ENCODE data around the gene ASB18. TPM values are rescaled to one million over a fixed set of nuclear protein-coding genes. Genes with fewer than 3 reads are reported as not detected.

ASB18 gene
- total and polyA plus RNA-seq, 10 donors: not detected

DNA sequence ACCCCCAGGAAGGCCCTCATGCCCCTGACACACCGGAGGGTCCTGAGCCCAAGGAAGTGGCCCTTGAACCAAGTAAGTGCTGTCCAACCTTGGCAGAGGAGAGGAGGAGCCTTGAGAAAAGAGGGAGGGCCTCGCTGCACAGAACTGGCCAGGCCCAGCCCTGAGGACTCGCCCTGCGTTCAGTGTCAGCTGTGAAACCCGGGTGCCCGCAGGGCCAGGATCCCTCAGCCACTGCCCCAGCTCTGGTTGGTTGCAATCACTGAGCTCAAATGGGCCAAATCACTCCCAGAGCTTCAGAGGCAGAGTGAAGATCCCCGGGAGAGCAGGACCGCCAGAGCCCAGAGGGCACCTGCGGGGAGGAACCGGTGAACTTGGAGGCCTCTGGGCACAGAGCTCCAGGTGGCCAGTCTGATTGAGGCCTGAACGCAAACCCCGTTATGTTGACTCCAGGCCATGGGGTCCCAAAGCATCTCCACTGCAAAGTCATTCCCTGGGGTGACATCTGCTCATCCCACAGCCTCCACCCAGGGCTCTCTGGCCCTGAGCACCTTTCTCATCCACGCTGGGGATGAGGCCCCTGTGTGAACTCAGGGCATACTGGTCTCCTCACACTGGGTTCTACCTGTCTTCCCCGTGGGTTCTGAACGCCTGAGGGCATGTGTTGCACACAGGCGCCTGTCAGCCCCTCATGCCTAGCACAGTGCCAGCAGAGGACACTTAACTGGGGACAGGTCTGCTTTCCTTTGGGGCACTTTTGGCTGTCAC lies 107.9 kb downstream of the ASB18 start:
- 69 to 88% (median 87%) methylated on average over 5 to 16 of the region's 16 CpGs for WGBS, 5 donors
- DNase-seq: peak; percentile 59
- intact Hi-C loops (cut with DNase I; ENCODE audit: low total_unique reads): no loop called here
- no peak overlapping the region for H3K27ac ChIP-seq
- H3K9me3 ChIP-seq: peaks cover 0 to 28% (median 25%) of the 10 kb centered on the region in 8 donors
- H3K4me3 ChIP-seq: no peak overlapping the region
- H3K36me3 ChIP-seq: no peaks in the 10 kb centered on the region
- peaks cover 0 to 14% (median 6%) of the 10 kb centered on the region in 6 donors for H3K4me1 ChIP-seq
- TF ChIP-seq, protein P1, sequence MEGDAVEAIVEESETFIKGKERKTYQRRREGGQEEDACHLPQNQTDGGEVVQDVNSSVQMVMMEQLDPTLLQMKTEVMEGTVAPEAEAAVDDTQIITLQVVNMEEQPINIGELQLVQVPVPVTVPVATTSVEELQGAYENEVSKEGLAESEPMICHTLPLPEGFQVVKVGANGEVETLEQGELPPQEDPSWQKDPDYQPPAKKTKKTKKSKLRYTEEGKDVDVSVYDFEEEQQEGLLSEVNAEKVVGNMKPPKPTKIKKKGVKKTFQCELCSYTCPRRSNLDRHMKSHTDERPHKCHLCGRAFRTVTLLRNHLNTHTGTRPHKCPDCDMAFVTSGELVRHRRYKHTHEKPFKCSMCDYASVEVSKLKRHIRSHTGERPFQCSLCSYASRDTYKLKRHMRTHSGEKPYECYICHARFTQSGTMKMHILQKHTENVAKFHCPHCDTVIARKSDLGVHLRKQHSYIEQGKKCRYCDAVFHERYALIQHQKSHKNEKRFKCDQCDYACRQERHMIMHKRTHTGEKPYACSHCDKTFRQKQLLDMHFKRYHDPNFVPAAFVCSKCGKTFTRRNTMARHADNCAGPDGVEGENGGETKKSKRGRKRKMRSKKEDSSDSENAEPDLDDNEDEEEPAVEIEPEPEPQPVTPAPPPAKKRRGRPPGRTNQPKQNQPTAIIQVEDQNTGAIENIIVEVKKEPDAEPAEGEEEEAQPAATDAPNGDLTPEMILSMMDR (IDR thresholded peaks at IDR 0.05 in 8 of 11, conservative IDR thresholded peaks at IDR 0.05 in 3 of 11): no peak
- TF ChIP-seq POLR2AphosphoS5 (IDR thresholded peaks at IDR 0.05): no peak
- TF ChIP-seq POLR2A (IDR thresholded peaks at IDR 0.05): no peak
- H3K27me3 ChIP-seq (replicated peaks in 1 of 7): peaks cover 0 to 61% (median 31%) of the 10 kb centered on the region in 7 donors

DNA sequence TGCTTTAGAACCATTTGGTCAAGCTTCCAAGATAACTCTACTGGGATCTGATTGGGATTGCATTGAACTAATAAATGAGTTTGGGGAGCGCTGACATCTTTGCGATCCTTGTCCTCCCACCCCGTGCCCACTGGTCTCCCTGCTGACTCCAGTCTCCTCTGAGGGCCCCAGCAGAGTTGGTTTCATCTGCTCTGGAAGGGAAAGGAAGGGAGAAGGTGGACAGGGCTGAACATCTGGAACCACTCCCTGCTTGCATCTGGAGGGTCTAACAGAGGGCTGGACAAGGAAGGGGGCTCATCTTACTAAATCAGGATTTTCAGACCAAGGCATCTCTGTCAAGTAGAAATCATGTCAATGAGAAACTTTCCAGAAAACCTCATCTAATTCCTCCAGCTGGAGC lies 108.8 kb downstream of the ASB18 start:
- H3K9me3 ChIP-seq: peaks cover 0 to 35% (median 33%) of the 10 kb centered on the region in 8 donors
- 83 to 87% (median 84%) methylated on average over 3 of the region's 3 CpGs for WGBS, 5 donors
- peak; percentile 21 for DNase-seq
- TF ChIP-seq POLR2AphosphoS5 (IDR thresholded peaks at IDR 0.05) (no peak), POLR2A (IDR thresholded peaks at IDR 0.05) (no peak)
- TF ChIP-seq, protein P1 (IDR thresholded peaks at IDR 0.05 in 8 of 11, conservative IDR thresholded peaks at IDR 0.05 in 3 of 11): no peak
- no peaks in the 10 kb centered on the region for H3K36me3 ChIP-seq
- peaks cover 0 to 52% (median 22%) of the 10 kb centered on the region in 7 donors for H3K27me3 ChIP-seq (replicated peaks in 1 of 7)
- intact Hi-C loops (cut with DNase I; ENCODE audit: low total_unique reads): no loop called here
- no peak overlapping the region for H3K27ac ChIP-seq
- H3K4me1 ChIP-seq: peaks cover 0 to 14% (median 6%) of the 10 kb centered on the region in 6 donors
- H3K4me3 ChIP-seq: no peak overlapping the region

DNA sequence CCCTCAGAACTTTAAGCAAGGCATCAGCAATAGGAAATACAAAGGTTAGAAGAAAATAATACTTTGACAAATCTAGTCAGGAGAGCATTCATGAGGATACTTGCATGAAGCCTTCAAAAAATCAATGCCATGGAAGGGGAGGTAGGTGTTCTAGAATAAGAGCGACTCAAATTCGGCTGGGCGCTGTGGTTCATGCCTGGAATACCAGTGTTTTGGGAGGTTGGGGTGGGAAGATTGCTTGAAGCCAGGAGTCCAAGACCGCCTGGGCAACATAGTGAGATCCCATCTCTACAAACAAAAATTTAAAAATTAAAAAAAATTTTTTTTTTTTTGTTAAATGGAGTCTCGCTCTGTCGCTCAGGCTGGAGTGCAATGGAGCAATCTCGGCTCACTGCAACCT lies 117.8 kb downstream of the ASB18 start:
- Histone ChIP-seq H3K36me3 (no peaks in the 10 kb centered on the region), H3K27ac (no peak overlapping the region), H3K4me1 (no peaks in the 10 kb centered on the region), H3K9me3 (peaks cover 0 to 14% (median 12%) of the 10 kb centered on the region in 8 donors), H3K27me3 (replicated peaks in 1 of 7) (peaks cover 0 to 45% (median 4%) of the 10 kb centered on the region in 7 donors), H3K4me3 (no peak overlapping the region)
- 90 to 97% (median 95%) methylated on average over 7 of the region's 7 CpGs for WGBS, 5 donors
- no peak for DNase-seq
- intact Hi-C loops (cut with DNase I; ENCODE audit: low total_unique reads): no loop called here
- TF ChIP-seq POLR2A (IDR thresholded peaks at IDR 0.05): no peak
- TF ChIP-seq POLR2AphosphoS5 (IDR thresholded peaks at IDR 0.05): no peak
- TF ChIP-seq, protein P1 (IDR thresholded peaks at IDR 0.05 in 8 of 11, conservative IDR thresholded peaks at IDR 0.05 in 3 of 11): no peak

DNA sequence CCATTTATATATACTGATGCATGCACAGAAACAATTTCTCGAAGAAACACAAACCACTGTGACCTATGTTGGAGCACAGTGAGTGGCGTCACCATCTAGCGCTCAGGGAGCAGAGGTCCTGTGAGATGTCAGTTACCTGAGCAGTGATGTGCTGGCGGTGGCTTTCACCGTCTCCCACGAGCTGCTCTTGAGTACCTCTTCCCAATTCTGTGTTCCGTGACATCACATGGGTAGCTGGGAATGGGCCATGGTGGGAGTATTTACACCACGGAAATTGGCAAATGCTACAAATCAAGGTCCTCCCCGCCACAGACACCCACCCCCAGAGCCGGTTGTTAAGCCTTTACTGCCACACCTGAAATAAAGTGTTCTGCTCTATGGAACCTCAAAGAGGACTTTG lies 120.4 kb downstream of the ASB18 start:
- no peak for DNase-seq
- Histone ChIP-seq H3K4me1 (no peaks in the 10 kb centered on the region), H3K27me3 (replicated peaks in 1 of 7) (peaks cover 0 to 63% (median 4%) of the 10 kb centered on the region in 7 donors), H3K36me3 (no peaks in the 10 kb centered on the region), H3K4me3 (no peak overlapping the region), H3K9me3 (no peaks in the 10 kb centered on the region), H3K27ac (no peak overlapping the region)
- intact Hi-C loops (cut with DNase I; ENCODE audit: low total_unique reads): no loop called here
- WGBS, 5 donors: 86 to 95% (median 93%) methylated on average over 10 of the region's 10 CpGs
- TF ChIP-seq, protein P1 (IDR thresholded peaks at IDR 0.05 in 8 of 11, conservative IDR thresholded peaks at IDR 0.05 in 3 of 11): no peak
- TF ChIP-seq POLR2A (IDR thresholded peaks at IDR 0.05): no peak
- TF ChIP-seq POLR2AphosphoS5 (IDR thresholded peaks at IDR 0.05): no peak
